ENCODE results near the gene MAL. TPM values are rescaled to one million over a fixed set of nuclear protein-coding genes. Genes with fewer than 3 reads are reported as not detected.
A peak's percentile ranks its signal among the peaks of the same experiment; 100 is the strongest.

MAL gene
- total RNA-seq, 1 donor from 2014 or later: 272 TPM

DNA sequence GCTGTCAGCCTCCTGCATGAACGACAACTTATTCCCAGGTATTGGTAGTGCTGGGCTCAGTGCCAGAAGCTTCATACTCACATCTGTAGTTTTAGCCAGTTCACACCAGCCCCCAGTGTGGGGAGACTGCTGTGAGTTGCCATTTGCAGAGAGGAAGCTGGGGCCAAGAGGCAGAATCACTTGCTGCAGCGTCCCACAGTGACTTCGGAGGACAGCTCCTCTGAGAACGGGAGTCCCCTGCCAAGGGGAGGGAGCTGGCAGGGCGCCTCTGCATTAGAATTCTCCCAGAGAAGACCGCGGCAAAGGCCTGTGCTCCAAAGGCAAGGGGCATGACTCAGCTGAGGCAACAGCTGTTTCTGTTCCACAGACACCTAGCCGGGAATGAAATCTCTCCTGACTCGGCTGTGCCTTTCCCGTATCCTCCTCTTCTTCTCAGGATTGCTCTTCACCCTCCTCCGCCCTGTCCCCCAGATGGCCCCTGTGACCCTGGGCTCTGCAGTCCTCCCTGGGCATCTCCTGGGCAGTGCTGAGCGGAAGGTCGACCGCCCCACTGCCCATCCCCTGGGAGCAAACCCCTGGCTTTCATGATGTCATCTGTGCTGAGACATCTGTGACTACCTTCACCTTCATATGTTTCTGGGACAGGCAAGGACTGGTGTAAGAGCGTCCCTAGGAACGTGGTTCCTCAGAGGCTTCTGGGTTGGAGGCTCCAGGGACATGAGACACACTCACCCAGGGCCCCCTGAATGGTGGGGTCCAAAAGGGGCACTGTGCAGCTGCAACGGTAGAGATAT lies 18.0 kb downstream of the MAL start:
- H3K27ac Mint-ChIP-seq: peak overlapping the region; percentile 85
- no peaks in the 10 kb centered on the region for H3K27me3 Mint-ChIP-seq (ENCODE audit: insufficient read depth)
- H3K9me3 Mint-ChIP-seq: peaks cover 6% of the 10 kb centered on the region
- no peak for DNase-seq (ENCODE audit: low spot score)
- intact Hi-C loops (cut with micrococcal nuclease): loop anchor here (1.0 kb wide), 1 partner anchor 8 kb away; no protein-coding TSS in a partner anchor
- H3K36me3 Mint-ChIP-seq (ENCODE audit: low read depth): peaks cover 45% of the 10 kb centered on the region
- H3K4me1 Mint-ChIP-seq (ENCODE audit: low read depth): peaks cover 83% of the 10 kb centered on the region
- H3K4me3 Mint-ChIP-seq: peak overlapping the region; percentile 30

DNA sequence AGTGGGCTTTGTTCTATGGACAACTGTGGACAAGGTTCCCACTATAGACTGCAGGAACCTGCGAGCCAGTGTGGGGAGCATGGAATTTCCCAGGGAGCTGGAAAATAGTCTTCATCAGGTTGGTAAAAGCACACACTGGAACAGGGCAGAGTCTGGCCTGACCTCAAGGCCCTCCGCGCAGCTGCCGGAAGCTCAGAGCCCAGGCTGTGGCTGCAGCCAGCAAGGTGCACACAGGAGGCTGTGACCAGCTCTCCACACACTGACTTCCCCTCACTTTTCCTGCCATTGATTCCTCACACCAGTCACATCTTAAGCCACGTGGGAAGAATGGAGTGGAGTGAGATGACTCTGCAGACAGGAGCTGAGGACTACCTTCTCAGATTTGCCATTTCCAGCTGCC lies 19.1 kb downstream of the MAL start:
- no peaks in the 10 kb centered on the region for H3K27me3 Mint-ChIP-seq (ENCODE audit: insufficient read depth)
- H3K9me3 Mint-ChIP-seq: no peaks in the 10 kb centered on the region
- H3K4me3 Mint-ChIP-seq: no peak overlapping the region
- intact Hi-C loops (cut with micrococcal nuclease): no loop called here
- peaks cover 72% of the 10 kb centered on the region for H3K4me1 Mint-ChIP-seq (ENCODE audit: low read depth)
- DNase-seq (ENCODE audit: low spot score): no peak
- peaks cover 40% of the 10 kb centered on the region for H3K36me3 Mint-ChIP-seq (ENCODE audit: low read depth)
- H3K27ac Mint-ChIP-seq: no peak overlapping the region

DNA sequence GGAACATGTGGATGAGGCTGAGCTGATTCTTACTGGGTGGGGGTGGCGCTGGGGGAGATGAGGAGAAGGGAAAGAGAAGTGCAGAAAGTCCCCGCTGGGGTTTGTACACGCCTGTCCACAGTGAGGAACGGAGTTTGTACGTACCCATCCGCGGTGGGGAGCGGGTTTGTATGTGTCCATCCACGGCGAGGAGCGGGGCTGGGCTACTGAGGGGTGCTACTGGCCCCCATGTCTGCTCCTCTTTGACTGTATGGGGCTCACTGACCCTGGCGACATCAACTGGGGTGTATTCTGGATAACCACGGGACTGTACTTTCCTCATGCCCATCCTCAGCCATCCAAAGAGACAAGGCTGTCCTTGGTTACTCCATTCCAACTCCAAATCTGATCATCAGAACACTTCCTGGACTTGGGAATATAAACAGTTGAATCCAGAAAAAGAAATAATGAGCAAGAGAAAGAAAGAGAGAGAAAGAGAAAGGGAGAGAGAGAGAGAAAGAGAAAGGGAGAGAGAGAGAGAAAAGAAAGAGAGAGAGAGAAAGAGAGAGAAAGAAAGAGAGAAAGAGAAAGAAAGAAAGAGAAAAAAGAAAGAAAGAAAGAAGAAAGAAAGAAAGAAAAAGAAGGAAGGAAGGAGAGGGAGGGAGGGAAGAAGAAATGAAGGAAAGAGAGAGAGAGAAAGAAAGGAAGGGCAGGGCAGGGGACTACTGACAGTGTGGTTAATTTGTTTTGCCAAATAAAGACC lies 21.0 kb downstream of the MAL start:
- DNase-seq (ENCODE audit: low spot score): no peak
- Mint-ChIP-seq H3K27ac (peak overlapping the region; percentile 87), H3K27me3 (ENCODE audit: insufficient read depth) (no peaks in the 10 kb centered on the region), H3K36me3 (ENCODE audit: low read depth) (peaks cover 49% of the 10 kb centered on the region), H3K4me1 (ENCODE audit: low read depth) (peaks cover 76% of the 10 kb centered on the region), H3K4me3 (peak overlapping the region; percentile 33), H3K9me3 (no peaks in the 10 kb centered on the region)
- intact Hi-C loops (cut with micrococcal nuclease): no loop called here

DNA sequence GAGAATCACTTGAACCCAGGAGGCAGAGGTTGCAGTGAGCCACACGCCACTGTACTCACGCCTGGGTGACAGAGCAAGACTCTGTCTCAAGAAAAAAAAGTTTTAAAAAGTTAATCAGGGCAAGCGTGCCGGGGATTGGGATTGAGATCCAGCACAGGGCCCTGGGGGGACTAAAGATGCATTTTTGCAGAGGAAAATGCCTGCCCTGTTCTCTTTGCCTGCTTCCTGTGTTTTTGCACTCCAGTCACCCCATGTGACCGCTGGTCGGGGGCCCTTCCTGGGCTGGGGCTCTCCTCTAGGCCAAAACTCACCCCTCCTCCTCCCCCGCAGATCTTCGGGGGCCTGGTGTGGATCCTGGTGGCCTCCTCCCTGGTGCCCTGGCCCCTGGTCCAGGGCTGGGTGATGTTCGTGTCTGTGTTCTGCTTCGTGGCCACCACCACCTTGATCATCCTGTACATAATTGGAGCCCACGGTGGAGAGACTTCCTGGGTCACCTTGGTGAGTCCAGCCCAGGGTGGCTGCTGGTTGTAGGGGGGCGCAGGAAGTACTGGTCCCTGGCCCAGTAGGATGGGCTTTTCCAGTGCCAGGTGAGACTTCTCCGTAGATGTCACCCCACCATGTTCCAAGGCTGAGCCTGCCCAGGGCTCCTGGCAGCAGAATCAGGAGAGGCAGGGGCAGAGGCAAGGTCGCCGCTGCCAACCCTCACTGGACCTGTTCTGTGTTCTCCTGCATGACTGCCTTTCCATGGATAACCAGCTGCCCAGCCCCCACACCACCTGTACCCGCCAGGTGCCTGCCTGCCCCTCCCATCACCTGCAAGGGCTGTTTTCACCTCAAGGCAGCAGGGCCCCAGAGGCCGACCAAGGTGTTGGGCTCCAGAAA lies 22.4 kb downstream of the MAL start:
- intact Hi-C loops (cut with micrococcal nuclease): no loop called here
- peaks cover 57% of the 10 kb centered on the region for H3K36me3 Mint-ChIP-seq (ENCODE audit: low read depth)
- no peak overlapping the region for H3K4me3 Mint-ChIP-seq
- peak overlapping the region; percentile 87 for H3K27ac Mint-ChIP-seq
- no peaks in the 10 kb centered on the region for H3K9me3 Mint-ChIP-seq
- DNase-seq (ENCODE audit: low spot score): no peak
- H3K4me1 Mint-ChIP-seq (ENCODE audit: low read depth): peaks cover 82% of the 10 kb centered on the region
- H3K27me3 Mint-ChIP-seq (ENCODE audit: insufficient read depth): no peaks in the 10 kb centered on the region

DNA sequence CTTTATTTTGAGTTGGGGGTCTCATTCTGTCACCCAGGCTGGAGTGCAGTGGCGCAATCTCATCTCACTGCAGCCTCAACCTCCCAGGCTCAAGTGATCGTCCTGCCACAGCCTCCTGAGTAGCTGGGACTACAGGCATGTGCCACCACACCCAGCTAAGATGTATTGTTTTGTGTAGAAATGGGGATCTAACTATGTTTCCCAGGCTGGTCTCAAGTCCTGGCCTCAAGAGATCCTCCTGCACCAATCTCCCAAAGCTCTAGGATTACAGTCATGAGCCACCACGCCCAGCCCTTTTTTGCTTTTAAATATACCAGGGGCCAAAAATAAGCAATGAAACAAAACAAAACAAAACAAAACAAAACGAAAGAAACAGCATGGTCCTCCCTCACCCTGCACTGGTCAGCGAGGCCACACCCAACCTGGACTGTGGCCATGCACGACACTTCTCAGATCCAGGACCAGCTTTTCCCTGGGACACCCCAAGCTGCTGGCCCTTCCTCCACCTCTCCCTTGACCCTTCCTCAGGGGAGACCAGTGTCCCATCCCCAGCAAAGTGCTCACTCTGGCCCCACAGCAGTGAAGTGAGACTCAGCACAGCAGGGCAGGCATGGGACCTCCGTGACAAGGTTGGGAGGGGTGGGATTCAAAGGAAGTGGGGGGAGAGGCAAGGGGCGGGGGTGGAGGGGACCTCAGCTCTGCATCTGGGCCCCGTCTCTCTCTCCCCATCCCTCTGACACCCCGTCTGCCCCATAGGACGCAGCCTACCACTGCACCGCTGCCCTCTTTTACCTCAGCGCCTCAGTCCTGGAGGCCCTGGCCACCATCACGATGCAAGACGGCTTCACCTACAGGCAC lies 23.5 kb downstream of the MAL start:
- DNase-seq (ENCODE audit: low spot score): no peak
- Mint-ChIP-seq H3K4me1 (ENCODE audit: low read depth) (peaks cover 84% of the 10 kb centered on the region), H3K36me3 (ENCODE audit: low read depth) (peaks cover 60% of the 10 kb centered on the region)

GRCh38 chr2:95049683-95049955 lies 24.1 kb downstream of the MAL start:
- H3K9me3 Mint-ChIP-seq: no peaks in the 10 kb centered on the region
- DNase-seq (ENCODE audit: low spot score): no peak
- H3K36me3 Mint-ChIP-seq (ENCODE audit: low read depth): peaks cover 60% of the 10 kb centered on the region
- no peaks in the 10 kb centered on the region for H3K27me3 Mint-ChIP-seq (ENCODE audit: insufficient read depth)
- peak overlapping the region; percentile 97 for H3K27ac Mint-ChIP-seq
- peaks cover 84% of the 10 kb centered on the region for H3K4me1 Mint-ChIP-seq (ENCODE audit: low read depth)
- H3K4me3 Mint-ChIP-seq: no peak overlapping the region
- intact Hi-C loops (cut with micrococcal nuclease): no loop called here

More for the DNA sequence above, 23.5 kb downstream of the MAL start:
- peak overlapping the region; percentile 76 for H3K27ac Mint-ChIP-seq
- no peak overlapping the region for H3K4me3 Mint-ChIP-seq
- intact Hi-C loops (cut with micrococcal nuclease): no loop called here
- H3K27me3 Mint-ChIP-seq (ENCODE audit: insufficient read depth): no peaks in the 10 kb centered on the region
- no peaks in the 10 kb centered on the region for H3K9me3 Mint-ChIP-seq

DNA sequence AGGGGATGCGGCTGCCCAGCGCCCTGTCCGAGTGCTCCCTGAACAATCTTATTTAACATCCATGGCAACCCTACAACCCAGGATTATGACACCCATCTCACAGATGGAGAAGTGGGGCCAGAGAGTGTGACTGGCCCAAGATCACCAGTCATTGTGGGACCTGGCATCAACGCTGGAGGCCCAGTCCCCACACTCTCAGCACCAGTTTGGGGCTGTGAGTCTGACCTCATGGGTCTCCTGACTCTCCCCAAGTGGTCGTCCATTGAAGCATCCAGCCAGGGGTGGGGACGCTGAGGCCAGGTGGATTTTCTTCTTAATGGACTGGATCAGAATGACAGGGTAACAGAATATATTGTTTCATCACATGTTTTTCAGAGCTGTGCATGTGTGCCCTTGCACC lies 24.5 kb downstream of the MAL start:
- intact Hi-C loops (cut with micrococcal nuclease): loop anchor here (1.0 to 2.0 kb wide), 2 partner anchors 13 to 24 kb away; no protein-coding TSS in a partner anchor
- Mint-ChIP-seq H3K4me3 (peak overlapping the region; percentile 59), H3K36me3 (ENCODE audit: low read depth) (peaks cover 61% of the 10 kb centered on the region), H3K27me3 (ENCODE audit: insufficient read depth) (no peaks in the 10 kb centered on the region), H3K27ac (peak overlapping the region; percentile 97), H3K9me3 (no peaks in the 10 kb centered on the region), H3K4me1 (ENCODE audit: low read depth) (peaks cover 84% of the 10 kb centered on the region)
- DNase-seq (ENCODE audit: low spot score): no peak

DNA sequence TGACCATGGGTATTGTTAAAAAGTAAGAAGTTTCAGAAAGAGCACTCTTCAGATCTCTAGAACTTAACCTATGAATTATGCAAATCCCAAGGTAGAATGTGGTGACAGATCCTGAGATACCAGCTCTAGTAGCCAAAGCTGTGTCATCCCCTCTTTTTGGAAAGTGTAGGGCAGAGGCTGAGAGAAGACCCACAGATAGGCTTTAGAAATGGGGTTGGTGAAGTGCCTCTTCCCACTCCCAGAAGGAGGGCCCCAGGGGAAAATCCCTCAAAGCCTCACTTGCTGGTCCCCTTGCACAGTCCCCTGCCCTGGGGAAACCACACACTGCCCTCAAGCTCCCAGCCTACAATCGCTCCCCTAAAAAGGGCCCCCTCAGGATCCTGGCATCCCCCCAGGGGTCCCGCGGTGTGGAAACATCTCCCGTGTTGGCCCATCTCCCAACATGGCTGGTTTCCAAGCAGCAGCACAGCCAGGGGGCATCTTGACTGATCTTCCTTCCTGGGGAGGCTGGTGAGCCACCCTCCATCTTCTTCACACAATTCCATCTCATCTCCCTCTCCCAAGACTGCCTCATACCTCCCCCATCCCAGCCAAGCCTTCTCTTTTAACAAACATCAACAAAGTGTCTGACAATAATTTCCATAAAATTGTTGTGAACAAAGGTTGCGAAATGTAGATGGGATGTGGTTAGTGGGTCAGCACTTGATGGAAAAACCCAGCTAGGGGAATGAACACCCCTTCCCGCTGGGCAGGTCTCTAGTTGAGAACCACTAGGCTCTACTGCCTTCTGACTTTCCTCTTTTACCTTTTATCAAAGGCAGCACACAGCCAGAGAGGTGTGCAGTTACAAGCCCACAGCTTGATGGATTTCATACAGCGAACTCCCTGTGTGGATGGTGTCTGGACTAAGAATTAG lies 25.1 kb downstream of the MAL start:
- DNase-seq (ENCODE audit: low spot score): no peak
- Mint-ChIP-seq H3K4me1 (ENCODE audit: low read depth) (peaks cover 84% of the 10 kb centered on the region), H3K27ac (peak overlapping the region; percentile 97), H3K27me3 (ENCODE audit: insufficient read depth) (no peaks in the 10 kb centered on the region), H3K9me3 (no peaks in the 10 kb centered on the region), H3K4me3 (peak overlapping the region; percentile 59), H3K36me3 (ENCODE audit: low read depth) (peaks cover 59% of the 10 kb centered on the region)
- intact Hi-C loops (cut with micrococcal nuclease): loop anchor here (1.0 to 2.0 kb wide), 5 partner anchors 7 to 28 kb away; no protein-coding TSS in a partner anchor

GRCh38 chr2:95051626-95052025 lies 26.1 kb downstream of the MAL start:
- intact Hi-C loops (cut with micrococcal nuclease): loop anchor here (1.0 to 2.0 kb wide), 4 partner anchors 8 to 29 kb away; no protein-coding TSS in a partner anchor
- Mint-ChIP-seq H3K27me3 (ENCODE audit: insufficient read depth) (no peaks in the 10 kb centered on the region), H3K4me3 (no peak overlapping the region), H3K4me1 (ENCODE audit: low read depth) (peaks cover 84% of the 10 kb centered on the region), H3K27ac (peak overlapping the region; percentile 97), H3K36me3 (ENCODE audit: low read depth) (peaks cover 59% of the 10 kb centered on the region), H3K9me3 (no peaks in the 10 kb centered on the region)
- DNase-seq (ENCODE audit: low spot score): no peak

- peaks cover 77% of the 10 kb centered on the region for H3K4me1 Mint-ChIP-seq (ENCODE audit: low read depth)
- H3K27me3 Mint-ChIP-seq (ENCODE audit: insufficient read depth): no peaks in the 10 kb centered on the region
- H3K4me3 Mint-ChIP-seq: no peak overlapping the region
- intact Hi-C loops (cut with micrococcal nuclease): no loop called here
- H3K36me3 Mint-ChIP-seq (ENCODE audit: low read depth): peaks cover 57% of the 10 kb centered on the region
- no peak overlapping the region for H3K27ac Mint-ChIP-seq
- no peaks in the 10 kb centered on the region for H3K9me3 Mint-ChIP-seq
- no peak for DNase-seq (ENCODE audit: low spot score)
Measured at GRCh38 chr2:95052307-95052706, 26.8 kb downstream of the MAL start.

DNA sequence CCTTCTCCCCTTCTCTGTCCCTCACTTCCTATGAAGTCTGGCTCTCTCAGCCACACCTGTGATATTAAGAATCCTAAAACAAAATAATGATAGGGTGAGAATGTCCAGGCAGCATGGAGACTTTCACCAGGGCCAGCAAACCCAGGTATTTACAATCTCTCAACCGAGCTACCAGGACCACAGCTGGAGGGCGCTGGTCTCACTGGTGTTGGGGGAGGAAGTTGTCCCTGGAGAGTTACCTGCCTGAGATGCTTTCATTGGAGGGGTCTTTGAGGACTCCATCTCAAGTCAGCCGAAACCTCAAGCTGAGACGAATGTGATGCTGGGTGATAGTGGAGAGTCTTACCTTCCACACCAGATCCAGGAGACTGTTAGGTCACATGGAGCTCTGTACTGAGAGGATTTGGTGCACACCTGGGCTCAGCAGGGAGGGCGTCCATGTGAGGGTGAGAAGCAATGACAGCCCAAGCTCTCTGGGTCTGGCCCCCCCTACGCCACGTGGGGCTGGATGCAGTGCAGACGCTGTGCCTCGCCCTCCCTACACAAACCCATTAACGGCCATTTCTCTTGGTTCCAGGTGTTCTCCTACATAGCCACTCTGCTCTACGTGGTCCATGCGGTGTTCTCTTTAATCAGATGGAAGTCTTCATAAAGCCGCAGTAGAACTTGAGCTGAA lies 27.4 kb downstream of the MAL start:
- H3K9me3 Mint-ChIP-seq: no peaks in the 10 kb centered on the region

More for the DNA sequence above, 27.4 kb downstream of the MAL start:
- no peak overlapping the region for H3K4me3 Mint-ChIP-seq
- no peak for DNase-seq (ENCODE audit: low spot score)
- H3K4me1 Mint-ChIP-seq (ENCODE audit: low read depth): peaks cover 71% of the 10 kb centered on the region
- intact Hi-C loops (cut with micrococcal nuclease): no loop called here
- H3K27me3 Mint-ChIP-seq (ENCODE audit: insufficient read depth): no peaks in the 10 kb centered on the region
- H3K27ac Mint-ChIP-seq: peak overlapping the region; percentile 86
- peaks cover 57% of the 10 kb centered on the region for H3K36me3 Mint-ChIP-seq (ENCODE audit: low read depth)

Measured in activated T-helper 1 cell treated with anti-CD3 and anti-CD28 coated beads, Interleukin-12 subunit alpha, Interleukin-12 subunit beta, Interleukin-2, Interleukin-4 antibody, amounts not matched to agents 30 ng/mL and 10 ng/mL and 1 ng/mL, durations not matched to agents 14 hours and 24 hours and 36 hours (primary cell).